Activated T-helper 17 cell treated with anti-CD3 and anti-CD28 coated beads, Interleukin-2, amount 50 U/mL, for 72 hours (primary cell): ENCODE measurements around the gene AK4. TPM values are rescaled to one million over a fixed set of nuclear protein-coding genes. Genes with fewer than 3 reads are reported as not detected.

Experiments
- ATAC-seq: fragments of 150-1000 bp; cut with Tn5 transposase; replicated peaks from 2 replicates; pipeline ENCODE4 v1.10.0; 2021; ENCODE audit warnings: mild to moderate bottlenecking, moderate library complexity
- H3K27ac Mint-ChIP-seq: one replicate; pipeline ENCODE4 v1.8.0; 2022; ENCODE audit warnings: mixed read lengths
- H3K27me3 Mint-ChIP-seq: one replicate; pipeline ENCODE4 v1.8.0; 2022; ENCODE audit warnings: mixed read lengths
- H3K36me3 Mint-ChIP-seq: one replicate; pipeline ENCODE4 v1.8.0; 2022; ENCODE audit warnings: low read depth, mild to moderate bottlenecking, mixed read lengths
- H3K4me1 Mint-ChIP-seq: one replicate; pipeline ENCODE4 v1.8.0; 2022; ENCODE audit warnings: mixed read lengths
- H3K4me3 Mint-ChIP-seq: one replicate; pipeline ENCODE4 v1.8.0; 2022; ENCODE audit warnings: mild to moderate bottlenecking, mixed read lengths
- H3K9me3 Mint-ChIP-seq: one replicate; pipeline ENCODE4 v1.8.0; 2022; ENCODE audit warnings: mixed read lengths
- total RNA-seq, 2 donors: library from RNA; stranded (reverse); gene quantifications; one replicate each; pipeline ENCODE4 v1.2.3, GENCODE V29; 2022

The AK4 gene
- total RNA-seq, 2 donors from 2014 or later = 112 to 142 TPM

DNA sequence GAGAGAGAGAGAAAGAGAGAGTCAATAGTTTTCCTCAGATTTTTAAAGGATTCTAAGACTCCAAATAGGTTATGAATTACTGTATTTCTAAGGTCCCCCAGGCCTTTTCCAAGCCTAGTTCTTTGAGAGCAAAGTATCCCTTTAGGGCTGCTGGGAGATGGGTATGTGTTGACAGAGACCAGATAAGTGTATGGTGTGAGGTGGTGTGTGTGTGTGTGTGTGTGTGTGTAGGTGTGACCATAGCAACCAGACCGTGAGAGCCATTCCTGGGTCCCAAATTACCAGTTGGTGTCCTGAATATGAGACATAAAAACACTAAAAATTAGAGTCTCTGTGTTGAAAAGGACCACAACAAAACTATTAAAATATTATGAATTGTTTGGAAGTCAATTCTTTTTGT, 119.7 kb downstream of the AK4 start:
- Mint-ChIP-seq H3K27ac (no peak overlapping the region), H3K4me3 (no peak overlapping the region), H3K27me3 (peaks cover 21% of the 10 kb centered on the region), H3K9me3 (no peaks in the 10 kb centered on the region), H3K36me3 (no peaks in the 10 kb centered on the region), H3K4me1 (peaks cover 5% of the 10 kb centered on the region)
- no peak for ATAC-seq

DNA sequence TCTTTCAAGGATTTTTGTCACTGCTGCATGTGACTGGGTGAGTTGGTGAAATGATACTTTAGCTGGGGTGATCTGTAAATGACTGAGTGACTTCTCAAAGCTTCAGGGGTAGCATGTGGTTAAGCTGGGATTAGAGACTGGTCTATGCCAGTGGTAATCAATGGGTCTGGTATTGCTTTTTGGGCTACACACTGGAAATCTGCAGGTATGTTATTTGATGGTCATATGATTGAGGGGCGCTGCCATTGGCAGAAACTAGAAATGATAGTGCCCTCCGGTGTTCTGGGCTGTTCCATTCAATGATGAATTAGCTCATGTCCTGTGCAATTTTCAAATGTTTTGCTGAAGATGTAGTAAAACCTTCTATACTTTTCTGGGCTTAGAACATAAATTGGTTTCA, 121.6 kb downstream of the AK4 start:
- no peak for ATAC-seq
- Mint-ChIP-seq H3K36me3 (no peaks in the 10 kb centered on the region), H3K9me3 (no peaks in the 10 kb centered on the region), H3K4me3 (no peak overlapping the region), H3K4me1 (peaks cover 3% of the 10 kb centered on the region), H3K27me3 (peaks cover 18% of the 10 kb centered on the region), H3K27ac (no peak overlapping the region)

DNA sequence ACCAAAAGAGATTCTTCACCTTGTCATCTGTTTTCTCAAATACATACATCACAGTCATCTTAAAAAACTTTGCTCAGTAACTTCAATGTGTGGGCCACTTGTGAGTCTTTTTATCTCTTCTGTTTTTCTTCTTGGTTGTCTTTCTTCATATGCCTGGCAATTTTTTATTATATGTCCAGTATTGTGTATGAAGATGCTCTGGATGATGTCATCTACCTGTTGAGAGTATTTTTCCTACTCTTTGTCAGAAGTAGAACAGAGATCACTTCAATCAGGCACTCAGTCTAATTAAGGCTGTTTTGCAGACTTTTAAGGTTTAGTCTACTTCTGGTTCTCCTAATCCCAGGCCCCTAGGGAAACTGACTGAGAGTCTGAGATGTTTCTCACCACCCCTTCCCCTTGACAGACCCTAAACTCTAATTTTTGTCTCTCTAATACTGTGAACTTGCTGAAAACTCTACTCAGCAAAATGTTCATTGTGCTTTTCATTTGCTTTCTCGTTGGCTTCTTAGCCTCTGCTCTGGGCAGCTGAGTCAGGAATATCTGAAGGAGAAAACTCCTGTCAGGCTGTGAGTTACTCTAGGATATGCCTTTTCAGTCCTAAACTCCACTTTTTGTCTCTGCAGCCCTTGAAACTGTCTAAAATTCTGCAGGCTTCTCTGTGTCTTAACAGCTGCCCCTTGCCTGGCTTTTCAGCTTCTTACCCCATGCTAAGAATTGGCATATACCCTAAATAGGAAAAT, 128.4 kb downstream of the AK4 start:
- no peaks in the 10 kb centered on the region for H3K4me1 Mint-ChIP-seq
- H3K4me3 Mint-ChIP-seq = no peak overlapping the region
- H3K9me3 Mint-ChIP-seq = no peaks in the 10 kb centered on the region
- no peak for ATAC-seq
- no peak overlapping the region for H3K27ac Mint-ChIP-seq
- H3K27me3 Mint-ChIP-seq = peaks cover 4% of the 10 kb centered on the region
- H3K36me3 Mint-ChIP-seq = no peaks in the 10 kb centered on the region

DNA sequence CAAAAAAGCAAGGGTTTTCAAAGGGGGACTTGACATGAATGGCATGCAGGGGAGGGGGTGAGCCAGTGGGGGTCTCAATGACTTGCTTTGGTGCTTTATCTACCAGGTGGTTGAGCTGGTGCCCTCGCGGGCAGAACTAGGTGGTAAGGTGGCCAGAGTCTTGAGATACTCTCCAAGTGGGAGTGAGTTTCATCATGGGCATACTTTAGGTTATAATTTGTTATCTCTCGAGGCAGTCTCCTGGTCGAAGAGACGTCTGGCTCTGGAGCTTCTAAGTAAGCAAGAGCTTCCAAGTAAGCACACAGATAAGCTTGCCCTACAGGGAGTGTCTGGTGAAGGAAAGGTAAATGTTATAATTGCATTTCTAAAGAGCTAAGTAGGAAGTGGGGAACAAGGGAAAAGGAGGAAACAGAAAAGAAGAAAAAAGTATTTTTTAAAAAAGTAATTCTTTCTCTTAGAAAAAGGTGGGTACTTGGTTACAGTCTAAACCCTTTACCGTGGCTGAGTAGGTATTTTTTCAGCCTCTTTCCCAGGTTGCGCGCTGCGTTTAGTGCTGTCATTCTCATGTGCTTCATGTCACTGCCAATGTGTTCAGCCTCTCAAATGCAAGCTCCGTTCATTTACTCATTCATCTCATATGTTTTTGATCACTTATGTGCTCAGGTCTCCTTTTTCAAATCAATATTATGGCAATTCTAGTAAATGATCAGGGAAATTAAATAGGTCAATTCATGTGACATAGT, 129.8 kb downstream of the AK4 start:
- Mint-ChIP-seq H3K27me3 (peaks cover 4% of the 10 kb centered on the region), H3K27ac (no peak overlapping the region), H3K4me3 (no peak overlapping the region), H3K4me1 (no peaks in the 10 kb centered on the region), H3K9me3 (no peaks in the 10 kb centered on the region), H3K36me3 (no peaks in the 10 kb centered on the region)
- no peak for ATAC-seq

DNA sequence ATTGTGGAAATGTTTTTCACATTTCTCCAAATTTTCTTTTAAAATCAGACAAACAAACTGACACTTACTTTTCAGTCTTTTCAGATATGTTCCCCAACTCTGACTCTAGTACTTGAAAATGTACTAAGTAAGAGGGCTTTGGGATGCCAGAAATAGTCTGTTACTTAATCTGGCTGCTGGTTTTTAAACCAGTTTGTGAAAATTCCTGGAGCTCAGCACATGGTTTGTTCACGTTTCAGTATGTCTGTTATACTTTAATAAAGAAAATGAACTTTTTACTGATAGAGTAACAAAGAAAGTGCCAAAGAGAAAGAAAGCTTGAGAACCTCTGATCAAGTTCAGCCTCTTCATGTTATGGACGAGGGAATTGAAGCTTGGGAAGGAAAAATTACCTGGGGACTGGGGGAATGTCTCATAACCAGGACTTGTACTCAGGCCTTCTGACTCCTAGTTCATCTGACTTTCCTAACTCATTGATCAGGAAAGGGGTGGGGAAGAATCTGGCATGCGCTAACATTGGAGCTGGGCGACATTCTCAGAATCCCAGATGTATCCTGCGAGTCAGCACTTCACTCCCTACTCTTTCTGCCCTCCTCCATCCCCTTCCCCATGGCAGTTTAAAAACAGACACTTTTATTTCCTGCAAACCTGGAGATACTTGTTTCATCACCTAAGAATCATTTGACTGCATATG, 130.5 kb downstream of the AK4 start:
- no peaks in the 10 kb centered on the region for H3K9me3 Mint-ChIP-seq
- H3K27ac Mint-ChIP-seq = no peak overlapping the region
- peaks cover 4% of the 10 kb centered on the region for H3K27me3 Mint-ChIP-seq
- H3K36me3 Mint-ChIP-seq = no peaks in the 10 kb centered on the region
- no peaks in the 10 kb centered on the region for H3K4me1 Mint-ChIP-seq
- H3K4me3 Mint-ChIP-seq = no peak overlapping the region
- no peak for ATAC-seq

DNA sequence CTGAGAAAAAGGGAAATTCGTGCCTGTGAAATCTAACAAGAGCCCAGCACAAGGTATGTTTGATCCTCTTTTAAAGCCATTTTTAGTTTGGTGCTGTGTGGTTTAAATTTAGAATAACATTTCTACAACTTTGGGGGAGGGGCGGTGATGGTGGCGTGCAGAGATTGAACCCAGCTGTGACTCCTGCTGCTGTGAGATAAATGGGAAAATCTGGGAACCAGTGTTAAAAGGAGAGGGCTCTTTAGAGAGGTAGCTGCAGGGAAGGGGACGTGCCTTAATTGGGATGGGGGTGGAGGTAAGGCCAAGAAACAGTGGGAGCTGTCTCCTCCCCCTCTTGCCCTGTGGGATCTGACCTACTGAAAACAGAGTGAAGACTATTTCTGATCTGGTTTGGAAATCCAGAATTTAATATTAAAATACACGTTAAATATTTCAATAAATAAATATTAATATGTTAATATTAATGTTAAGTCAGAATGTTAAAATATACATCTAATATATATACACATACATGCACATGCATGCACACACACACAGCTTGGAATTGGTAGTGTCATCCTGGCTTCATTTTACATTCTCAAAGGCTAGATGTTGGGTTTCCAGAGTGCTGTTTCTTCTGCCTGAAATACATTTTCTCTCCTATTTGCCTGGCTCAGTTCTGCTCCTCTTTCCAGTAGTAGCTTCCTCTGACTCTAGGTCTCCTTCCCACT, 131.2 kb downstream of the AK4 start:
- H3K4me1 Mint-ChIP-seq = no peaks in the 10 kb centered on the region
- ATAC-seq = no peak
- no peak overlapping the region for H3K4me3 Mint-ChIP-seq
- no peaks in the 10 kb centered on the region for H3K36me3 Mint-ChIP-seq
- no peak overlapping the region for H3K27ac Mint-ChIP-seq
- peaks cover 4% of the 10 kb centered on the region for H3K27me3 Mint-ChIP-seq
- no peaks in the 10 kb centered on the region for H3K9me3 Mint-ChIP-seq

Other genes starting within 250 kb of the AK4 start
- 100 to 1,000 TPM; 123 to 142 TPM for gene JAK1, start 181.7 kb upstream of the AK4 start, total RNA-seq
- 10 to 100 TPM in 1 of 2 donors, 1 to 10 TPM in 1; 6.0 to 10.4 TPM for gene DNAJC6, start 161.3 kb downstream of the AK4 start, total RNA-seq